ENCODE measurements around the gene C1QB. TPM values are rescaled to one million over a fixed set of nuclear protein-coding genes. Genes with fewer than 3 reads are reported as not detected.

The C1QB gene
- polyA plus RNA-seq, 1 donor = 30.0 TPM

DNA sequence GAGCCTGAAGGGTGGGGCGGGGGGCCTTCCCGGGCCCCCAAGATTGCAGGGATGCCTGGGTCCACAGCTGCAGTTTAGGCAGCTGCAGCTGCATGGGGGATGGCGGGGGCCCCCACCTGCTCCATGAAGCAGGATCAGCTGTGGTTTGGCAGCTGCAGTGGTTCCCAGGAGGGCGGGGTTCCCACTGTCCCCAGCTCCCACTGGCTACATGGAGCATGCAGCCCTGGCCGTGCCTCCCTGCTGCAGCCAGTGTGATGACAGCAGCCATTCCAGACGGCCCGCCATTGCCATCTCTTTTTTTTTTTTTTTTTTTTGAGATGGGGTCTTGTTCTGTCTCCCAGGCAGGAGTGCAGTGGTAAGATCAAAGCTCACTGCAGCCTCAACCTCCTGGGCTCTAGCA lies 17.6 kb upstream of the C1QB start:
- DNase-seq = no peak

- peak; percentile 32 for DNase-seq
Observed at GRCh38 chr1:22636353-22636752, 16.7 kb upstream of the C1QB start, which contains the start of gene C1QA. TSS of gene C1QA (plus strand) at chr1:22636628. CDS start at chr1:22637617, 989 bp downstream.

- DNase-seq = no peak
Observed at GRCh38 chr1:22636927-22637326, 16.1 kb upstream of the C1QB start.

- no peak for DNase-seq
Observed at GRCh38 chr1:22637907-22638445, 15.1 kb upstream of the C1QB start.

GRCh38 chr1:22638476-22639234 lies 14.4 kb upstream of the C1QB start:
- DNase-seq = no peak

- DNase-seq = no peak
Observed at GRCh38 chr1:22639286-22639685, 13.8 kb upstream of the C1QB start.

DNA sequence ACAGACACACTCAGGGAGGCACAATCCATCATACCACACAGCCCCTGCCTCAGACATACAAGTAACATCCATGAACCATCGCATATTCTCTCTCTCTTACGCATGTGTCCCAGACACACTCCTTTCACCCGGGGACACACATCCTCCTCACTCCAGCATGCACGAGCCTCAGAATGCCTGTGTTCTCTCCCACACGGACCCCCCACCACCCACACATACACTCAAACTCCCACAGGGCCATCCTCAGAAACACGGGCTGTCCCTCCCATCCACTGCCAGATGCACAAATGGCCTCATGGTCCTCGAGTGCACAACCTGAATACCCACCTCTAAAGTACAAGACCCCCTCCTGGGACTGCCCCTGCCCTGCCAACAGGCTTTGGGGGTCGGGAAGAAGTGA lies 11.8 kb upstream of the C1QB start:
- no peak for DNase-seq

GRCh38 chr1:22641906-22642636 lies 11.0 kb upstream of the C1QB start:
- peak; percentile 86 for DNase-seq

GRCh38 chr1:22643381-22643780 lies 9.7 kb upstream of the C1QB start, which contains the start of gene C1QC:
TSS of gene C1QC (plus strand) at chr1:22643633. CDS start at chr1:22644024, 391 bp downstream.
- no peak for DNase-seq

DNA sequence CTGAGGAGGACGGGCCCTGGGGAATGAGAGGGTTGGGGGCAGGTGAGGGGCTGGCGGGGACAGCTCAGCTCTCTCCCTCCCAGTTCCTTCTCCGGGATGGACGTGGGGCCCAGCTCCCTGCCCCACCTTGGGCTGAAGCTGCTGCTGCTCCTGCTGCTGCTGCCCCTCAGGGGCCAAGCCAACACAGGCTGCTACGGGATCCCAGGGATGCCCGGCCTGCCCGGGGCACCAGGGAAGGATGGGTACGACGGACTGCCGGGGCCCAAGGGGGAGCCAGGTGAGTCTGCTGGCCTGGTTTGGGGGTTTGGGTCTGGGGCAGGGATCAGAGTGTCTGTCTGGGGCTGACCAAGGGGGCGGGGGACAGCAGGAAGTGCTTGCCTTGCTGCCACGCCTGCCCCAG lies 9.1 kb upstream of the C1QB start:
- no peak for DNase-seq

DNA sequence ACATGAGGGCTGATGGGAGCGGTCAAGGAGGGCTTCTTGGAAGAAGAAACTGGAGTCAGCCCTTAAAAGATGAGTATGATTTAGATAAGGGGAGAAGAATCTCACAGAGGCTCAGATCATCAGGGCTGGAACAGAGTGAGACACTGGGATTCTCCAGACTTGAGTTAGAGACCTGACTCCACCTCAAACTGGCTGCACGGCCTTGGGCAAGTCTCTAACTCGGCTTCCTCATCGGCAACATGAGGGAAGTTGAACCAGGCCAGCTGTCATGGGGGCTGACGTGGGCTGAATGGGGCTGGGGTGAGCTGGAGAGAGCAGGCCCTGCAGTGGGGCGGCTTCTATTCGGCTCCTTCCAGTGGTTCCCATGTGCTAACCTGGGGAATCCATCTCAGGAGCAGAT lies 7.1 kb upstream of the C1QB start:
- no peak for DNase-seq

DNA sequence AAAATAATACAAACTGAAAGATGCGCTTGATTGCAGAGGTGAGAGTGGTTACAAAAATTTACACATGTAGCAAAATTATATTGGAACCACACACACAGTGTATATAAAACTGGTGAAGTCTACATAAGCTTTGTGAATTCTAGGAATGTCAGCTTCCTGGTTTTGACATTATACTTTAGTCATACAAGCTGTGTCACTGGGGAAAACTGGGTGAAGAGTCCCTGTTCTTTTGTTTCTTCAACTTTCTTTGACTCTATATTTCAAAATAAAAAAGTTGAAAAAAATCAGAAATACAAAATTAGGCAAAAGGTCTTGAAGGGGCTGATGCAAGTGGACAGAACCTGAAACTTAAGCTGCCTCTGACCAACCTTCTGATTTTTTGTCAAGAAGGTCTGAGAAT lies 6.7 kb upstream of the C1QB start:
- no peak for DNase-seq

DNA sequence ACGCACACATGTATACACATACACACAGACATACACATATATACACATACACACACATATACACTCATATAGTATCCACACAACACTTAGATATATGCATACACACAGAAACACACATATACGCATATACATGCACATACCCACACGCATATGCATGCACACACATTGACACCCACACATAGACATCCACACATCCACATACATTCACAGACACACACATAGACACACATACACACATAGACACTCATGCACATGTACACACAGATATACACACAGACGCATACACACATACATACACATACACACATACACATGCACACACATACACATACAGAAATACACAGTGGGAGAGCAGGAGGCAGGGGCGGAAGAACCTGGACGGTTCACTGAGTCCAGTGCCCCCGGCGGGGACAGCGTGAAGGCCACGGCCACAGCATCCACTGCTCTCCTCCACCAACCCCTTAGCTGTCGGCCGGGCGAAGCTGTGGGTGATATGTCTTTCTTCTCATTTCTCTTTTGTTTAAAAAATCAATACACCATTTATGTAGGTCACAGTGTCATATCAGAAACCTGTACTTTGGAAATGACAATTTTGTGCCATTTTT lies 2.8 kb upstream of the C1QB start:
- DNase-seq = no peak

DNA sequence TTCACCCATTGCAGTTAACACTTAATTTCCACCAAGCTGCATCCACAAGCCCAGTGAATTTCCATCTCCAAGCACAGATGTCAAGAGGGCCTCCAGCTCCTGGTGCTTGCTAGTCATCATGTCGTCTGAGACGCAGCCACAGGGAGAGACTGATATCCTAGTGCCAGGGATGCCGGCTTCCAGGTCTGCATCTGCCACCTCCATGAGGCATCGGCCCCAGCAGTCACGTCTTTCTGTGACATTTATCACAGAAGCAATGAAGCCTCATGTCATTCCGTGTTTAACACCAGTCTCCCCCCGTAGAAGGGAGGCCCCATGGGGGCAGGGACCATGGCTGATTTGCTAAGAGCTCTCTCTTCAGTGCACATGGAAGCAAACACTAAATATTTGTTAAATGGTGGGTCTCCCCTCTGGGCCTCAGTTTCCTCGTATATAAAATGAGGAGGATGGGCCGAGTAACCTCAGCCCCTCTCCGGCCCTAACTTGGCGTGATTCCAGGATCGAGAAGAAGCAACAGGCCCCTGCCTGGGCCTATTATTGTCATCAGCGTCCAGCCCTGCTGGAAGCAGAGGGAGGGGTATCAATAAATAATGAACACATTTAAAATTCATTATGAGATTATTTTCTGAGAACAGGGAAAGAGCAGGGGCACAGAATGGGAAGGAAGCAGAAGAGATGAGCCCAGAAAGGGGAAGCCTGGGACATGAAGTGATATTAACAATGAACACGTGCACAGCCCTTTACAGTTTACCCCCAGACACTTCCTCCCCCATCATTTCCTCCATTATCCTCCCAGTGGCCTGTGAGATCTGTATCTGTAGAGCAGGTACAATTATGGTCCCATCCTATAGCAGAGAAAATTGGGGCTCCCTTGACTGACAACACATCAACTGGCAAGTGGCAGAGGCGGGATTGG lies 837 bp upstream of the C1QB start:
- DNase-seq = no peak

- no peak for DNase-seq
Observed at GRCh38 chr1:22654692-22655091, 1.7 kb downstream of the C1QB start.

DNA sequence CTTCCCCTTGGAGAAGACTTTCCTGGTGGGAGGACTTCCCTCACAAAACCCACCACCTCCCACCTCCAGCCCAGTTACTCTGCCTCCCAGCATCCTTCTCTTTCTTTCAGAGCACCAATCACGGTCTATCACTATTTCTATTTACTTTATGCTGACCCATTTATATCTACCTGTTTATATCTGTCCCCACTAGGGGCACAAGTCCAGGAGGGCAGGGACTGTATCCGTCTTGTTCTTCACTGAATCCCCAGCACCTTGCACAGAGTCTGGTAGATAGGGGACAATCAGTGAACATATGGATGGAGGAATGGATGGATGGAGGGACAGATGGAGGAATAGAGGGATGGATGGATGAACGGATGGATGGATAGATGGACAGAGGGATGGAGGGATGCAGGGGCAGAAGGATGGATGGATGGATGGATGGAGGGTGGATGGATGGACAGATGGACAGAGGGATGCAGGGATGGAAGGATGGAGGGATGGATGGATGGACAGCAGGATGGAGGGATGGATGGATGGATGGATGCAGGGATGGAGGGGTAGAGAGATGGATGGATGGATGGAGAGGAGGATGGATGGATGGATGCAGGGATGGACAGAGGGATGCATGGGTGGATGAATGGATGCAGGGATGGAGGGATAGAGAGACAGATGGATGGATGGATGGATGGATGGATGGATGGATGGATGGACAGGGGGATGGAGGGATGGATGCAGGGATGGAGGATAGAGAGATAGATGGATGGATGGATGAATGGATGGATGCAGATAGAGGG lies 5.5 kb downstream of the C1QB start:
- no peak for DNase-seq

GRCh38 chr1:22660716-22661241 lies 7.7 kb downstream of the C1QB start:
- no peak for DNase-seq

DNA sequence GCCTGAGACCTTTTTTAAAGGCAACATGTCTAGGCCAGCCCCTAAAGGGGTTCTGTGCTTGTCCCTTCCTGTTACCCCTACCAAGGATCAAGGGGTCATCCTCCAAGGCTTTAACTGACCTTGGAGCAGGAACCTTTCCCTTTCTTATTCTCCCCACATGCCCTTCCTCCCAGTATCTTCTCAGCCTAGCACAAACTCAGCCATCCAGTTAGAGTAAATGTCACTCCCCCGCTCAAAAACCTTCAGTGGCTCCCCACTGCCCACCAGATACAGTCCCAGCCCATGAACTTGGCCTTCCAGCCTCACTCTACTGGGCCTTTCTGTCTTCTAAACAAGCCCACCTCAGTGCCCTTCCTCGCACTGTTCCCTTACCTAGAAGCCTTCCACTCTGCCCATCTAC lies 8.8 kb downstream of the C1QB start:
- DNase-seq = no peak

GRCh38 chr1:22662318-22662717 lies 9.3 kb downstream of the C1QB start:
- DNase-seq = no peak

GRCh38 chr1:22662986-22663408 lies 10.0 kb downstream of the C1QB start:
- DNase-seq = no peak

DNA sequence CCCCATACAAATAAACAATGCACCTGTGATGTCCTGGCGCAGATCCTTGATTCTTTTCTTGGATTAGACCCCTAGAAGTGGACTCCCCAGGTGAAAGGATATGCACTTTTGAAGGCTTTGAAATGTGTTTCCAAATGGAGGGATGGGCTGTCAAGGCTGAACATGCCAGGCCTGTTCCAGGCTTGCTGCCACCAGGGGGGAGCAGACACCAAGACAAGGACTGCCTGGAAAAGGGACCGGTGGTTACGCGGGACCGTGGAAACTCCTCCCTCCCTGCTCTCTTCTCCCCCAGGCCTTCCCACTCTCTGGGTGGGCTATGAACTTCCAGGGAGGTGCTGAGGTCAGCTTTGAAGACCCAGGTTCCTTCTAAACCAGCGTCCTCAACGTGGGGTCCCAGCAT lies 12.7 kb downstream of the C1QB start:
- DNase-seq = no peak
